HEK293 (cell line): ENCODE data around the gene TRMU.
A peak's percentile ranks its signal among the peaks of the same experiment; 100 is the strongest.

ENCODE experiments used
- FEZF1 ChIP-seq: fragments of 450-650 bp; formaldehyde crosslinking; IDR thresholded peaks from 2 replicates; pipeline ENCODE4 v1.5.1; 2016; ENCODE audit warnings: missing biosample characterization, missing genetic modification characterization
- HOXA7 ChIP-seq: sonication (generic); formaldehyde crosslinking; IDR thresholded peaks from 2 replicates; pipeline ENCODE4 v1.8.1; 2022; ENCODE audit warnings: missing genetic modification reagents, borderline replicate concordance
- IKZF3 ChIP-seq: fragments of 450-650 bp; IDR thresholded peaks from 2 replicates; pipeline ENCODE4 v1.5.0; 2018; ENCODE audit warnings: missing biosample characterization, mild to moderate bottlenecking, missing genetic modification characterization, moderate library complexity
- KLF9 ChIP-seq: fragments of 450-650 bp; formaldehyde crosslinking; IDR thresholded peaks from 2 replicates; pipeline ENCODE4 v1.5.1; 2016; ENCODE audit warnings: missing biosample characterization, missing genetic modification characterization, low read depth
- MEIS1 ChIP-seq: sonication (generic); formaldehyde crosslinking; IDR thresholded peaks from 2 replicates; pipeline ENCODE4 v1.8.1; 2022; ENCODE audit warnings: missing genetic modification reagents, mild to moderate bottlenecking, borderline replicate concordance
- OVOL3 ChIP-seq: fragments of 450-650 bp; formaldehyde crosslinking; IDR thresholded peaks from 2 replicates; pipeline ENCODE4 v1.5.1; 2016; ENCODE audit warnings: missing biosample characterization, missing genetic modification characterization
- RBAK ChIP-seq: fragments of 450-650 bp; formaldehyde crosslinking; IDR thresholded peaks from 2 replicates; pipeline ENCODE4 v1.5.1; 2016; ENCODE audit warnings: missing biosample characterization, missing genetic modification characterization
- REPIN1 ChIP-seq: fragments of 450-650 bp; formaldehyde crosslinking; IDR thresholded peaks from 2 replicates; pipeline ENCODE4 v1.5.1; 2017; ENCODE audit warnings: missing biosample characterization, missing genetic modification characterization, low read depth
- ZBTB20 ChIP-seq: fragments of 450-650 bp; formaldehyde crosslinking; IDR thresholded peaks from 2 replicates; pipeline ENCODE4 v1.5.1; 2016; ENCODE audit warnings: missing biosample characterization, missing genetic modification characterization
- ZFP3 ChIP-seq: fragments of 450-650 bp; formaldehyde crosslinking; IDR thresholded peaks from 2 replicates; pipeline ENCODE4 v1.5.1; 2016; ENCODE audit warnings: low read depth, missing biosample characterization, missing genetic modification characterization
- ZNF157 ChIP-seq: fragments of 450-650 bp; formaldehyde crosslinking; IDR thresholded peaks from 2 replicates; pipeline ENCODE4 v1.5.1; 2016; ENCODE audit warnings: missing biosample characterization, missing genetic modification characterization
- ZNF174 ChIP-seq: fragments of 450-650 bp; formaldehyde crosslinking; IDR thresholded peaks from 2 replicates; pipeline ENCODE4 v1.5.0; 2017; ENCODE audit warnings: missing biosample characterization, mild to moderate bottlenecking, missing genetic modification characterization
- ZNF223 ChIP-seq: fragments of 450-650 bp; formaldehyde crosslinking; IDR thresholded peaks from 2 replicates; pipeline ENCODE4 v1.5.1; 2016; ENCODE audit warnings: missing biosample characterization, missing genetic modification characterization
- ZNF423 ChIP-seq: fragments of 450-650 bp; formaldehyde crosslinking; IDR thresholded peaks from 2 replicates; pipeline ENCODE4 v1.5.1; 2016; ENCODE audit warnings: missing biosample characterization, missing genetic modification characterization
- ZNF48 ChIP-seq: fragments of 450-650 bp; formaldehyde crosslinking; IDR thresholded peaks from 2 replicates; pipeline ENCODE4 v1.5.1; 2016; ENCODE audit warnings: missing biosample characterization, missing genetic modification characterization
- ZNF561 ChIP-seq: fragments of 450-650 bp; IDR thresholded peaks from 2 replicates; pipeline ENCODE4 v1.5.1; 2018; ENCODE audit warnings: missing biosample characterization, missing genetic modification characterization, borderline replicate concordance
- ZNF610 ChIP-seq: fragments of 450-650 bp; formaldehyde crosslinking; IDR thresholded peaks from 2 replicates; pipeline ENCODE4 v1.5.1; 2016; ENCODE audit warnings: missing biosample characterization, missing genetic modification characterization, borderline replicate concordance
- ZNF621 ChIP-seq: fragments of 450-650 bp; formaldehyde crosslinking; IDR thresholded peaks from 2 replicates; pipeline ENCODE4 v1.5.1; 2017; ENCODE audit warnings: missing biosample characterization, missing genetic modification characterization
- ZNF623 ChIP-seq: fragments of 450-650 bp; formaldehyde crosslinking; IDR thresholded peaks from 2 replicates; pipeline ENCODE4 v1.5.1; 2016; ENCODE audit warnings: missing biosample characterization, missing genetic modification characterization
- ZNF626 ChIP-seq: fragments of 450-650 bp; sonication (Bioruptor Pico); formaldehyde crosslinking; IDR thresholded peaks from 2 replicates; pipeline ENCODE4 v1.5.1; 2018; ENCODE audit warnings: missing biosample characterization, missing genetic modification characterization, inconsistent platforms
- ZNF677 ChIP-seq: fragments of 450-650 bp; IDR thresholded peaks from 2 replicates; pipeline ENCODE4 v1.5.0; 2018; ENCODE audit warnings: missing biosample characterization, mild to moderate bottlenecking, missing genetic modification characterization, moderate library complexity
- ZNF776 ChIP-seq: fragments of 450-650 bp; formaldehyde crosslinking; IDR thresholded peaks from 2 replicates; pipeline ENCODE4 v1.5.0; 2017; ENCODE audit warnings: missing biosample characterization, missing genetic modification characterization, borderline replicate concordance
- ZNF843 ChIP-seq: fragments of 450-650 bp; formaldehyde crosslinking; IDR thresholded peaks from 2 replicates; pipeline ENCODE4 v1.5.1; 2016; ENCODE audit warnings: missing biosample characterization, missing genetic modification characterization
- ZXDB ChIP-seq: fragments of 450-650 bp; formaldehyde crosslinking; IDR thresholded peaks from 2 replicates; pipeline ENCODE4 v1.5.1; 2016; ENCODE audit warnings: missing biosample characterization, missing genetic modification characterization
- TF ChIP-seq, protein P1 (sequence below): fragments of 450-650 bp; formaldehyde crosslinking; IDR thresholded peaks from 2 replicates; pipeline ENCODE4 v1.5.1; 2016; ENCODE audit warnings: missing biosample characterization, missing genetic modification characterization
- TF ChIP-seq, protein P2 (sequence below): fragments of 450-650 bp; formaldehyde crosslinking; IDR thresholded peaks from 2 replicates; pipeline ENCODE4 v1.5.1; 2016; ENCODE audit warnings: missing biosample characterization, missing genetic modification characterization, low read depth
- TF ChIP-seq, protein P3 (sequence below): fragments of 450-650 bp; formaldehyde crosslinking; IDR thresholded peaks from 2 replicates; pipeline ENCODE4 v1.5.1; 2017; ENCODE audit warnings: missing biosample characterization, missing genetic modification characterization
- TF ChIP-seq, protein P4 (sequence below): fragments of 450-650 bp; formaldehyde crosslinking; IDR thresholded peaks from 2 replicates; pipeline ENCODE4 v1.5.1; 2017; ENCODE audit warnings: missing biosample characterization, missing genetic modification characterization
- TF ChIP-seq, protein P5 (sequence below): fragments of 450-650 bp; formaldehyde crosslinking; IDR thresholded peaks from 2 replicates; pipeline ENCODE4 v1.5.1; 2016; ENCODE audit warnings: missing biosample characterization, missing genetic modification characterization, low read depth
- TF ChIP-seq, protein P6 (sequence below): fragments of 450-650 bp; formaldehyde crosslinking; conservative IDR thresholded peaks from 2 replicates; pipeline ENCODE4 v1.5.1; 2016; ENCODE audit warnings: low read depth, missing biosample characterization, missing genetic modification characterization

Gene TRMU

DNA sequence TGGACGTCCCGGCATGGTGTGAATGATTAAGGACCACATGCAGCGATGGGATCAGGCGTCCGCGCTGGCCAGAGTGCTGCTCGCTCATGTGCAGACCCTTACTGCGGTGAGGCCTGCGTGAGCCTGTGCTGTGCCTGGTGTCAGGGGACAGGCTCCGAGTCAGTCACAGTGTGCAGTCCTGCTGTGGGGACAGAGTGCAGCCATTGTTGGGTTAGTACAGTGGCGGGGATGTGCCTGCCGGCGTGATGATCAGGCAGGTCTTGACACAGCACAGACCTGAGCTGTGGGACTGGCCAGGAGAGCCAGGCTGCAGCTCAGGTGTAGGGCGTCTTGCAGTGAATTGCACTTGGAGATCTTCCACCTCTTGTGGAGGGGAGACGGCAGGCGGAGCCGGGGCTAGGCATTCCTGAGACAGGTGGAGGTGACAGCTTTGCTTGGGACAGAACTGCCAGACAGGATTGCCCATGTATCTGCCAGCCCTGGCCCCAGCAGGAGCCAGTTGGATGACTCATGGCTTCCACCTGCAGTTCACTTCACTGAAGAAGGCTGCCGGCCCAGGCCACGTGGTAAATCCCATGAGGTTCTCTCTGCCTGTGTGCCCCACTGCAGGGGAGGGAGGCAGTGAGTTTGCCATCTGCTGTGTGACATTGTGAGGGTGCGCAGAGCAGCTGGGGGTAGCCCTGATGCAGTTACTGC, 17.3 kb downstream of the TRMU start (continued):
- TF ChIP-seq, protein P1, sequence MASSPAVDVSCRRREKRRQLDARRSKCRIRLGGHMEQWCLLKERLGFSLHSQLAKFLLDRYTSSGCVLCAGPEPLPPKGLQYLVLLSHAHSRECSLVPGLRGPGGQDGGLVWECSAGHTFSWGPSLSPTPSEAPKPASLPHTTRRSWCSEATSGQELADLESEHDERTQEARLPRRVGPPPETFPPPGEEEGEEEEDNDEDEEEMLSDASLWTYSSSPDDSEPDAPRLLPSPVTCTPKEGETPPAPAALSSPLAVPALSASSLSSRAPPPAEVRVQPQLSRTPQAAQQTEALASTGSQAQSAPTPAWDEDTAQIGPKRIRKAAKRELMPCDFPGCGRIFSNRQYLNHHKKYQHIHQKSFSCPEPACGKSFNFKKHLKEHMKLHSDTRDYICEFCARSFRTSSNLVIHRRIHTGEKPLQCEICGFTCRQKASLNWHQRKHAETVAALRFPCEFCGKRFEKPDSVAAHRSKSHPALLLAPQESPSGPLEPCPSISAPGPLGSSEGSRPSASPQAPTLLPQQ (tag by site-specific recombination): peak; percentile 57; the same call in 1 of the 2 replicates
- TF ChIP-seq ZNF174 (tag by site-specific recombination) (no peak), ZNF776 (tag by site-specific recombination) (no peak), ZNF621 (no peak), ZNF843 (tag by site-specific recombination) (no peak), ZXDB (tag by site-specific recombination) (0 out of 2 replicates have a peak, but pooled peaks have one; percentile 19), ZNF48 (tag by site-specific recombination) (no peak), ZFP3 (tag by site-specific recombination) (no peak), RBAK (tag by site-specific recombination) (no peak), ZNF423 (tag by site-specific recombination) (no peak), FEZF1 (tag by site-specific recombination) (peak; percentile 37; the same call in 1 of the 2 replicates), ZNF626 (tag by site-specific recombination) (no peak), ZNF677 (tag by site-specific recombination) (no peak), IKZF3 (tag by site-specific recombination) (no peak), ZNF623 (peak; percentile 8; the same call in 1 of the 2 replicates), HOXA7 (no peak), REPIN1 (tag by site-specific recombination) (no peak), ZNF223 (no peak), ZNF561 (tag by site-specific recombination) (no peak), KLF9 (tag by site-specific recombination) (no peak), ZBTB20 (tag by site-specific recombination) (0 out of 2 replicates have a peak, but pooled peaks have one; percentile 28), ZNF610 (no peak), MEIS1 (CRISPR knock-in tag) (no peak), ZNF157 (no peak), OVOL3 (no peak)
- TF ChIP-seq, protein P2, sequence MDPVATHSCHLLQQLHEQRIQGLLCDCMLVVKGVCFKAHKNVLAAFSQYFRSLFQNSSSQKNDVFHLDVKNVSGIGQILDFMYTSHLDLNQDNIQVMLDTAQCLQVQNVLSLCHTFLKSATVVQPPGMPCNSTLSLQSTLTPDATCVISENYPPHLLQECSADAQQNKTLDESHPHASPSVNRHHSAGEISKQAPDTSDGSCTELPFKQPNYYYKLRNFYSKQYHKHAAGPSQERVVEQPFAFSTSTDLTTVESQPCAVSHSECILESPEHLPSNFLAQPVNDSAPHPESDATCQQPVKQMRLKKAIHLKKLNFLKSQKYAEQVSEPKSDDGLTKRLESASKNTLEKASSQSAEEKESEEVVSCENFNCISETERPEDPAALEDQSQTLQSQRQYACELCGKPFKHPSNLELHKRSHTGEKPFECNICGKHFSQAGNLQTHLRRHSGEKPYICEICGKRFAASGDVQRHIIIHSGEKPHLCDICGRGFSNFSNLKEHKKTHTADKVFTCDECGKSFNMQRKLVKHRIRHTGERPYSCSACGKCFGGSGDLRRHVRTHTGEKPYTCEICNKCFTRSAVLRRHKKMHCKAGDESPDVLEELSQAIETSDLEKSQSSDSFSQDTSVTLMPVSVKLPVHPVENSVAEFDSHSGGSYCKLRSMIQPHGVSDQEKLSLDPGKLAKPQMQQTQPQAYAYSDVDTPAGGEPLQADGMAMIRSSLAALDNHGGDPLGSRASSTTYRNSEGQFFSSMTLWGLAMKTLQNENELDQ (tag by site-specific recombination): no peak
- TF ChIP-seq, protein P3, sequence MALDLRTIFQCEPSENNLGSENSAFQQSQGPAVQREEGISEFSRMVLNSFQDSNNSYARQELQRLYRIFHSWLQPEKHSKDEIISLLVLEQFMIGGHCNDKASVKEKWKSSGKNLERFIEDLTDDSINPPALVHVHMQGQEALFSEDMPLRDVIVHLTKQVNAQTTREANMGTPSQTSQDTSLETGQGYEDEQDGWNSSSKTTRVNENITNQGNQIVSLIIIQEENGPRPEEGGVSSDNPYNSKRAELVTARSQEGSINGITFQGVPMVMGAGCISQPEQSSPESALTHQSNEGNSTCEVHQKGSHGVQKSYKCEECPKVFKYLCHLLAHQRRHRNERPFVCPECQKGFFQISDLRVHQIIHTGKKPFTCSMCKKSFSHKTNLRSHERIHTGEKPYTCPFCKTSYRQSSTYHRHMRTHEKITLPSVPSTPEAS (tag by site-specific recombination): no peak
- TF ChIP-seq, protein P4, sequence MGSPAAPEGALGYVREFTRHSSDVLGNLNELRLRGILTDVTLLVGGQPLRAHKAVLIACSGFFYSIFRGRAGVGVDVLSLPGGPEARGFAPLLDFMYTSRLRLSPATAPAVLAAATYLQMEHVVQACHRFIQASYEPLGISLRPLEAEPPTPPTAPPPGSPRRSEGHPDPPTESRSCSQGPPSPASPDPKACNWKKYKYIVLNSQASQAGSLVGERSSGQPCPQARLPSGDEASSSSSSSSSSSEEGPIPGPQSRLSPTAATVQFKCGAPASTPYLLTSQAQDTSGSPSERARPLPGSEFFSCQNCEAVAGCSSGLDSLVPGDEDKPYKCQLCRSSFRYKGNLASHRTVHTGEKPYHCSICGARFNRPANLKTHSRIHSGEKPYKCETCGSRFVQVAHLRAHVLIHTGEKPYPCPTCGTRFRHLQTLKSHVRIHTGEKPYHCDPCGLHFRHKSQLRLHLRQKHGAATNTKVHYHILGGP: no peak
- TF ChIP-seq, protein P5, sequence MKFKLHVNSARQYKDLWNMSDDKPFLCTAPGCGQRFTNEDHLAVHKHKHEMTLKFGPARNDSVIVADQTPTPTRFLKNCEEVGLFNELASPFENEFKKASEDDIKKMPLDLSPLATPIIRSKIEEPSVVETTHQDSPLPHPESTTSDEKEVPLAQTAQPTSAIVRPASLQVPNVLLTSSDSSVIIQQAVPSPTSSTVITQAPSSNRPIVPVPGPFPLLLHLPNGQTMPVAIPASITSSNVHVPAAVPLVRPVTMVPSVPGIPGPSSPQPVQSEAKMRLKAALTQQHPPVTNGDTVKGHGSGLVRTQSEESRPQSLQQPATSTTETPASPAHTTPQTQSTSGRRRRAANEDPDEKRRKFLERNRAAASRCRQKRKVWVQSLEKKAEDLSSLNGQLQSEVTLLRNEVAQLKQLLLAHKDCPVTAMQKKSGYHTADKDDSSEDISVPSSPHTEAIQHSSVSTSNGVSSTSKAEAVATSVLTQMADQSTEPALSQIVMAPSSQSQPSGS (tag by site-specific recombination): no peak
- TF ChIP-seq, protein P6, sequence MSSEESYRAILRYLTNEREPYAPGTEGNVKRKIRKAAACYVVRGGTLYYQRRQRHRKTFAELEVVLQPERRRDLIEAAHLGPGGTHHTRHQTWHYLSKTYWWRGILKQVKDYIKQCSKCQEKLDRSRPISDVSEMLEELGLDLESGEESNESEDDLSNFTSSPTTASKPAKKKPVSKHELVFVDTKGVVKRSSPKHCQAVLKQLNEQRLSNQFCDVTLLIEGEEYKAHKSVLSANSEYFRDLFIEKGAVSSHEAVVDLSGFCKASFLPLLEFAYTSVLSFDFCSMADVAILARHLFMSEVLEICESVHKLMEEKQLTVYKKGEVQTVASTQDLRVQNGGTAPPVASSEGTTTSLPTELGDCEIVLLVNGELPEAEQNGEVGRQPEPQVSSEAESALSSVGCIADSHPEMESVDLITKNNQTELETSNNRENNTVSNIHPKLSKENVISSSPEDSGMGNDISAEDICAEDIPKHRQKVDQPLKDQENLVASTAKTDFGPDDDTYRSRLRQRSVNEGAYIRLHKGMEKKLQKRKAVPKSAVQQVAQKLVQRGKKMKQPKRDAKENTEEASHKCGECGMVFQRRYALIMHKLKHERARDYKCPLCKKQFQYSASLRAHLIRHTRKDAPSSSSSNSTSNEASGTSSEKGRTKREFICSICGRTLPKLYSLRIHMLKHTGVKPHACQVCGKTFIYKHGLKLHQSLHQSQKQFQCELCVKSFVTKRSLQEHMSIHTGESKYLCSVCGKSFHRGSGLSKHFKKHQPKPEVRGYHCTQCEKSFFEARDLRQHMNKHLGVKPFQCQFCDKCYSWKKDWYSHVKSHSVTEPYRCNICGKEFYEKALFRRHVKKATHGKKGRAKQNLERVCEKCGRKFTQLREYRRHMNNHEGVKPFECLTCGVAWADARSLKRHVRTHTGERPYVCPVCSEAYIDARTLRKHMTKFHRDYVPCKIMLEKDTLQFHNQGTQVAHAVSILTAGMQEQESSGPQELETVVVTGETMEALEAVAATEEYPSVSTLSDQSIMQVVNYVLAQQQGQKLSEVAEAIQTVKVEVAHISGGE (tag by site-specific recombination): no peak
